ENCODE data around the gene ATF7IP2.

DNA sequence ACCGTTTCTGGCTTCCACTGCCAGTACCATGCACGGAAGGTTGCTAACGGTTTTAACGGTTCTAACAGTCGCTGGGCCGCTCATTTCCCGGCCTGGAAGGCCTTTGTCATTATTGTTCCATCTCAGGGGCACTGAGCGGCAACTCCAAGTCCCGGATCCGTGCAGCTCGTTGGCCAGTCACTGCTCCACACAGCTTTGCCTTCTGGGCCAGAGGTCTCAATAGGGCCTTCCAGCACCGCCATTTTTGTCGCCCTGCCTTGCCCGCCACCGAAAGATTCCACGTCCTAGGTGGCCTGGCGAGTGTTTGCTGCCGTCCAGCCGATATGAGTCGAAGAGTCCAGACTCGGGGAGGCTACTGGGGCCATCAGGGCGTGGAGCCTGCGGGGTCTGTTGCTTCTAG lies 30.3 kb upstream of the ATF7IP2 start:
- TF ChIP-seq KDM5A (IDR thresholded peaks at IDR 0.05; ENCODE audit: borderline replicate concordance, low read length) = no peak
- no peak for TF ChIP-seq ELF1 (CRISPR knock-in tag; IDR thresholded peaks at IDR 0.05)
- no peak for TF ChIP-seq ZNF24 (IDR thresholded peaks at IDR 0.05)
- no peak for TF ChIP-seq POLR2AphosphoS5 (IDR thresholded peaks at IDR 0.05; ENCODE audit: low read depth, low read length)
- no peak for TF ChIP-seq ERF (CRISPR knock-in tag; IDR thresholded peaks at IDR 0.05)
- no peak for TF ChIP-seq CREM (IDR thresholded peaks at IDR 0.05)
- no peak for TF ChIP-seq CREM (CRISPR knock-in tag; IDR thresholded peaks at IDR 0.05)
- no peak for TF ChIP-seq JUN (CRISPR knock-in tag; IDR thresholded peaks at IDR 0.05)
- TF ChIP-seq, protein P1, sequence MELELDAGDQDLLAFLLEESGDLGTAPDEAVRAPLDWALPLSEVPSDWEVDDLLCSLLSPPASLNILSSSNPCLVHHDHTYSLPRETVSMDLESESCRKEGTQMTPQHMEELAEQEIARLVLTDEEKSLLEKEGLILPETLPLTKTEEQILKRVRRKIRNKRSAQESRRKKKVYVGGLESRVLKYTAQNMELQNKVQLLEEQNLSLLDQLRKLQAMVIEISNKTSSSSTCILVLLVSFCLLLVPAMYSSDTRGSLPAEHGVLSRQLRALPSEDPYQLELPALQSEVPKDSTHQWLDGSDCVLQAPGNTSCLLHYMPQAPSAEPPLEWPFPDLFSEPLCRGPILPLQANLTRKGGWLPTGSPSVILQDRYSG (CRISPR knock-in tag; IDR thresholded peaks at IDR 0.05) = no peak
